ENCODE data around the gene FAM43A. TPM values are rescaled to one million over a fixed set of nuclear protein-coding genes. Genes with fewer than 3 reads are reported as not detected.
A peak's percentile ranks its signal among the peaks of the same experiment; 100 is the strongest.

The FAM43A gene
- total and polyA plus RNA-seq, 10 of the 15 experiments (the other 5 are each of a cell fraction or from before 2014, with no cell fraction given): 0.27 to 5.0 (median 1.1) TPM

DNA sequence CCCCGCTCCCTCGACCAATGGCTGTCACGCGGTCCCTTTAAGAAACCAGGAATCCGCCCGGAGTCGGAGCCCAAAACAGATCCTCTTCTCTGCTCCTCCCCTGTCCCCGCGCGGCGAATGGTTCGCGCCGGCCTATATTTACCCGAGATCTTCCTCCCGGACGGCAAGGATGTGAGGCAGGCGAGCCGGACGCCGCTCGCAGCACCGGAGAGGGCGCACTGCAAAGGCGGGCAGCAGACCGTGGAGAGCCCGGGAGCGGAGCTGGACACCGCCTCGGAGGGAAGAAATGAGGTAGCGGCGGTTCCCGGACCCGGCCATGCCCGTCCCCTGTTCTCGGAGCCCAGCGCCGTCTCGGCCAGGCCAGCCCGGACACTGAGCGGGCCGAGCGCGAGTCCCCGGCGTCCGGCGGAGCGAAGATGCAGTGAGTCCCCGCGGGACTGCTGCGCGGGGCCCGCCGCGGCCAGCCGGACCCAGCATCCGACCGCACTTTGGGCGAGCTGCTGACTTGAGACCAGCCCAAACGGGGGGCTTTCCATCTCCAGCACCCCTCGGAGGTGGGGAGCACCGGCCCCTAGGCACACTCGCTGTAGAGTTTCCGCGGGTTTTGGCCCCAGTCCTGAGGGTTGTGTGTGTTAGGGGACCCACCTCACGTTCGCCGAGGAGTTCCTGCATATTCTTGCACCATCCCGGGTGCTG is at the start of gene FAM43A (continued):
- TF ChIP-seq ZBTB33 (IDR thresholded peaks at IDR 0.05) (no peak), USF1 (IDR thresholded peaks at IDR 0.05; ENCODE audit: borderline replicate concordance, extremely low read length, insufficient read depth, low read depth, low read length) (no peak), HDAC6 (IDR thresholded peaks at IDR 0.05; ENCODE audit: unreplicated experiment) (peak; percentile 91), SMC3 (IDR thresholded peaks at IDR 0.05; ENCODE audit: borderline replicate concordance, low read length) (no peak), BRCA1 (IDR thresholded peaks at IDR 0.05; ENCODE audit: low read depth, low read length) (no peak), FOXM1 (IDR thresholded peaks at IDR 0.05; ENCODE audit: low read depth, low read length) (no peak), CREB1 (IDR thresholded peaks at IDR 0.05; ENCODE audit: low read depth) (no peak), SMARCA5 (IDR thresholded peaks at IDR 0.05) (no peak), NFIC (IDR thresholded peaks at IDR 0.05; ENCODE audit: low read depth, low read length) (no peak), KLF5 (IDR thresholded peaks at IDR 0.05; ENCODE audit: partially characterized antibody) (peak; percentile 95), JUNB (IDR thresholded peaks at IDR 0.05) (no peak), IKZF1 (conservative IDR thresholded peaks at IDR 0.05) (peak; percentile 63), FOXK2 (IDR thresholded peaks at IDR 0.05) (peak; percentile 90), MXI1 (IDR thresholded peaks at IDR 0.05; ENCODE audit: low read depth, low read length) (no peak), SP1 (IDR thresholded peaks at IDR 0.05; ENCODE audit: low read depth, low read length) (peak; percentile 39), RAD51 (IDR thresholded peaks at IDR 0.05) (no peak), BHLHE40 (IDR thresholded peaks at IDR 0.05; ENCODE audit: borderline replicate concordance in 1 of 2, low read depth in 2 of 2, low read length in 1 of 2) (peak; percentile 44 to 66; a peak in 2 of 4 replicates), BMI1 (IDR thresholded peaks at IDR 0.05; ENCODE audit: borderline replicate concordance) (no peak)
- TF ChIP-seq, protein P1, sequence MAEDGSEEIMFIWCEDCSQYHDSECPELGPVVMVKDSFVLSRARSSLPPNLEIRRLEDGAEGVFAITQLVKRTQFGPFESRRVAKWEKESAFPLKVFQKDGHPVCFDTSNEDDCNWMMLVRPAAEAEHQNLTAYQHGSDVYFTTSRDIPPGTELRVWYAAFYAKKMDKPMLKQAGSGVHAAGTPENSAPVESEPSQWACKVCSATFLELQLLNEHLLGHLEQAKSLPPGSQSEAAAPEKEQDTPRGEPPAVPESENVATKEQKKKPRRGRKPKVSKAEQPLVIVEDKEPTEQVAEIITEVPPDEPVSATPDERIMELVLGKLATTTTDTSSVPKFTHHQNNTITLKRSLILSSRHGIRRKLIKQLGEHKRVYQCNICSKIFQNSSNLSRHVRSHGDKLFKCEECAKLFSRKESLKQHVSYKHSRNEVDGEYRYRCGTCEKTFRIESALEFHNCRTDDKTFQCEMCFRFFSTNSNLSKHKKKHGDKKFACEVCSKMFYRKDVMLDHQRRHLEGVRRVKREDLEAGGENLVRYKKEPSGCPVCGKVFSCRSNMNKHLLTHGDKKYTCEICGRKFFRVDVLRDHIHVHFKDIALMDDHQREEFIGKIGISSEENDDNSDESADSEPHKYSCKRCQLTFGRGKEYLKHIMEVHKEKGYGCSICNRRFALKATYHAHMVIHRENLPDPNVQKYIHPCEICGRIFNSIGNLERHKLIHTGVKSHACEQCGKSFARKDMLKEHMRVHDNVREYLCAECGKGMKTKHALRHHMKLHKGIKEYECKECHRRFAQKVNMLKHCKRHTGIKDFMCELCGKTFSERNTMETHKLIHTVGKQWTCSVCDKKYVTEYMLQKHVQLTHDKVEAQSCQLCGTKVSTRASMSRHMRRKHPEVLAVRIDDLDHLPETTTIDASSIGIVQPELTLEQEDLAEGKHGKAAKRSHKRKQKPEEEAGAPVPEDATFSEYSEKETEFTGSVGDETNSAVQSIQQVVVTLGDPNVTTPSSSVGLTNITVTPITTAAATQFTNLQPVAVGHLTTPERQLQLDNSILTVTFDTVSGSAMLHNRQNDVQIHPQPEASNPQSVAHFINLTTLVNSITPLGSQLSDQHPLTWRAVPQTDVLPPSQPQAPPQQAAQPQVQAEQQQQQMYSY (CRISPR knock-in tag; IDR thresholded peaks at IDR 0.05): no peak
- TF ChIP-seq, protein P2, sequence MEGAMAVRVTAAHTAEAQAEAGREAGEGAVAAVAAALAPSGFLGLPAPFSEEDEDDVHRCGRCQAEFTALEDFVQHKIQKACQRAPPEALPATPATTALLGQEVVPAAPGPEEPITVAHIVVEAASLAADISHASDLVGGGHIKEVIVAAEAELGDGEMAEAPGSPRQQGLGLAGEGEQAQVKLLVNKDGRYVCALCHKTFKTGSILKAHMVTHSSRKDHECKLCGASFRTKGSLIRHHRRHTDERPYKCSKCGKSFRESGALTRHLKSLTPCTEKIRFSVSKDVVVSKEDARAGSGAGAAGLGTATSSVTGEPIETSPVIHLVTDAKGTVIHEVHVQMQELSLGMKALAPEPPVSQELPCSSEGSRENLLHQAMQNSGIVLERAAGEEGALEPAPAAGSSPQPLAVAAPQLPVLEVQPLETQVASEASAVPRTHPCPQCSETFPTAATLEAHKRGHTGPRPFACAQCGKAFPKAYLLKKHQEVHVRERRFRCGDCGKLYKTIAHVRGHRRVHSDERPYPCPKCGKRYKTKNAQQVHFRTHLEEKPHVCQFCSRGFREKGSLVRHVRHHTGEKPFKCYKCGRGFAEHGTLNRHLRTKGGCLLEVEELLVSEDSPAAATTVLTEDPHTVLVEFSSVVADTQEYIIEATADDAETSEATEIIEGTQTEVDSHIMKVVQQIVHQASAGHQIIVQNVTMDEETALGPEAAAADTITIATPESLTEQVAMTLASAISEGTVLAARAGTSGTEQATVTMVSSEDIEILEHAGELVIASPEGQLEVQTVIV (IDR thresholded peaks at IDR 0.05; ENCODE audit: borderline replicate concordance, partially characterized antibody): no peak
- TF ChIP-seq, protein P3, sequence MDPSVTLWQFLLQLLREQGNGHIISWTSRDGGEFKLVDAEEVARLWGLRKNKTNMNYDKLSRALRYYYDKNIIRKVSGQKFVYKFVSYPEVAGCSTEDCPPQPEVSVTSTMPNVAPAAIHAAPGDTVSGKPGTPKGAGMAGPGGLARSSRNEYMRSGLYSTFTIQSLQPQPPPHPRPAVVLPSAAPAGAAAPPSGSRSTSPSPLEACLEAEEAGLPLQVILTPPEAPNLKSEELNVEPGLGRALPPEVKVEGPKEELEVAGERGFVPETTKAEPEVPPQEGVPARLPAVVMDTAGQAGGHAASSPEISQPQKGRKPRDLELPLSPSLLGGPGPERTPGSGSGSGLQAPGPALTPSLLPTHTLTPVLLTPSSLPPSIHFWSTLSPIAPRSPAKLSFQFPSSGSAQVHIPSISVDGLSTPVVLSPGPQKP (IDR thresholded peaks at IDR 0.05; ENCODE audit: low read depth, low read length): no peak

Measured in GM12878 (cell line).